Upper lobe of left lung (tissue), 6 donors: ENCODE results near the gene PAGE2. TPM values are rescaled to one million over a fixed set of nuclear protein-coding genes. Genes with fewer than 3 reads are reported as not detected.
A peak's percentile ranks its signal among the peaks of the same experiment; 100 is the strongest.

Experiments
- ATAC-seq, 2 donors: fragments of 200-7000 bp; cut with Tn5 transposase; one replicate each; pipeline ENCODE4 v1.9.1; 2022; ENCODE audit warnings: mild to moderate bottlenecking in 2 of 2, moderate library complexity in 2 of 2; ENCODE audit not compliant: low FRiP score in 2 of 2
- DNase-seq, 2 donors: peaks; one replicate each; pipeline ENCODE4 v3.0.0-alpha.2; 2019 to 2020
- H3K27ac ChIP-seq, 4 donors: fragments of 200-600 bp; sonication (generic); one replicate each; pipeline ENCODE4 v1.5.1; 2016 to 2019
- H3K27me3 ChIP-seq, 4 donors: fragments of 200-600 bp; sonication (generic); one replicate each; pipeline ENCODE4 v1.5.1; 2017 to 2019
- H3K36me3 ChIP-seq, 4 donors: fragments of 200-600 bp; sonication (generic); one replicate each; pipeline ENCODE4 v1.5.1; 2016 to 2019
- H3K4me1 ChIP-seq, 4 donors: fragments of 200-600 bp; sonication (generic); one replicate each; pipeline ENCODE4 v1.5.1; 2018 to 2019
- H3K4me3 ChIP-seq, 4 donors: fragments of 200-600 bp; sonication (generic); one replicate each; pipeline ENCODE4 v1.5.1; 2017 to 2019; ENCODE audit warnings: mild to moderate bottlenecking in 2 of 4, moderate library complexity in 1 of 4
- H3K9me3 ChIP-seq, 4 donors: fragments of 200-600 bp; sonication (generic); one replicate each; pipeline ENCODE4 v1.5.1; 2018 to 2019
- CTCF ChIP-seq, 6 experiments: fragments of 450-650 bp in 4 of 6; fragments of 200-600 bp in 2 of 6; sonication (generic) in 2 of 6; IDR thresholded peaks; one replicate each; pipeline ENCODE4 v1.5.1; 2016 to 2019; ENCODE audit warnings: antibody characterized with exemption in 6 of 6
- EP300 ChIP-seq, 4 donors: sonication (generic); formaldehyde crosslinking; IDR thresholded peaks; one replicate each; pipeline ENCODE4 v1.5.1; 2017; ENCODE audit warnings: antibody characterized with exemption in 4 of 4, control low read depth in 2 of 4
- POLR2A ChIP-seq, 4 donors: fragments of 450-650 bp; IDR thresholded peaks; one replicate each; pipeline ENCODE4 v1.5.1; 2016 to 2017; ENCODE audit warnings: antibody characterized with exemption in 4 of 4, mild to moderate bottlenecking in 2 of 4
- POLR2AphosphoS5 ChIP-seq, 2 donors: sonication (generic); formaldehyde crosslinking; IDR thresholded peaks; one replicate each; pipeline ENCODE4 v1.5.1; 2017; ENCODE audit warnings: antibody characterized with exemption in 2 of 2
- WGBS, 2 donors: methylation state at CpG; one replicate each; pipeline ENCODE4 v1.1.5; 2017 to 2018; 5-methylcytosine and 5-hydroxymethylcytosine counted together
- total RNA-seq, 6 donors: library from RNA; depleted of rRNA in 4 of 6; stranded (reverse); fragments of >200 nt in 4 of 6; gene quantifications; one replicate each; pipeline versions ENCODE4 v1.1.0 to v1.2.1, GENCODE V29; 2016 to 2021
- donor health status: DM: no; HTN: no; CAD: no; lungs with moderate emphysema.
- donor health status: DM: no; HTN: yes; CAD: no; lungs with severe emphysema.

Gene PAGE2
- total RNA-seq, 6 donors from 2014 or later = not detected

GRCh38 chrX:55099162-55099561 is 10.3 kb downstream of the PAGE2 start:
- H3K27me3 ChIP-seq = no peaks in the 10 kb centered on the region
- 44 to 62% methylated on average over 1 of the region's 1 CpG for WGBS, 2 donors

DNA sequence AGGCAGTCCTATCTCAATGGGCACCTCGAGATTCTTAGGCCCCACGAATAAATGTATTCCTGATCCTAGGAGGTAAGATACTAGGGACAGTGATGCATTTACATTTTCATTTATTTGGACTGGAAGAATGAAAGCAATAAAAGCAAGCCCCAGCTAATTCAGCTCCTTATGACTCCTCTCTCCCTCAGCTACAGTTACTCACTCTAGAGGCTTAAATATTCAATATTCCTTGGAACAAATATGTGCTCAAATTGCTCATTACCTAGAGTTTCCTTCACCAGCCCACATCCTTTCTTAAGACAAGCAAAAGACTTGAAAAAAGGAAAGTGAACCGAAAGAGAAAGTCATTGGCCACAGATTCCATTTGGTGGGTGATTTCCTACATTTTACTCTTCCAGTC is 13.9 kb downstream of the PAGE2 start:
- Histone ChIP-seq H3K27ac (no peak overlapping the region), H3K27me3 (no peaks in the 10 kb centered on the region), H3K36me3 (no peaks in the 10 kb centered on the region), H3K4me1 (no peaks in the 10 kb centered on the region), H3K4me3 (no peak overlapping the region), H3K9me3 (no peaks in the 10 kb centered on the region)
- DNase-seq (no peak), ATAC-seq (no peak)
- TF ChIP-seq POLR2A (IDR thresholded peaks at IDR 0.05) = no peak
- TF ChIP-seq POLR2AphosphoS5 (IDR thresholded peaks at IDR 0.05) = no peak
- no peak for TF ChIP-seq EP300 (IDR thresholded peaks at IDR 0.05)
- no peak for TF ChIP-seq CTCF (IDR thresholded peaks at IDR 0.05)
- 58 to 84% methylated on average over 3 of the region's 3 CpGs for WGBS, 2 donors

More at GRCh38 chrX:55099162-55099561, 10.3 kb downstream of the PAGE2 start:
- Histone ChIP-seq H3K4me1 (no peaks in the 10 kb centered on the region), H3K4me3 (no peak overlapping the region), H3K36me3 (no peaks in the 10 kb centered on the region), H3K27ac (no peak overlapping the region), H3K9me3 (no peaks in the 10 kb centered on the region)
- DNase-seq (no peak), ATAC-seq (no peak)
- no peak for TF ChIP-seq CTCF (IDR thresholded peaks at IDR 0.05)
- TF ChIP-seq EP300 (IDR thresholded peaks at IDR 0.05) = no peak
- TF ChIP-seq POLR2A (IDR thresholded peaks at IDR 0.05) = no peak
- TF ChIP-seq POLR2AphosphoS5 (IDR thresholded peaks at IDR 0.05) = no peak

DNA sequence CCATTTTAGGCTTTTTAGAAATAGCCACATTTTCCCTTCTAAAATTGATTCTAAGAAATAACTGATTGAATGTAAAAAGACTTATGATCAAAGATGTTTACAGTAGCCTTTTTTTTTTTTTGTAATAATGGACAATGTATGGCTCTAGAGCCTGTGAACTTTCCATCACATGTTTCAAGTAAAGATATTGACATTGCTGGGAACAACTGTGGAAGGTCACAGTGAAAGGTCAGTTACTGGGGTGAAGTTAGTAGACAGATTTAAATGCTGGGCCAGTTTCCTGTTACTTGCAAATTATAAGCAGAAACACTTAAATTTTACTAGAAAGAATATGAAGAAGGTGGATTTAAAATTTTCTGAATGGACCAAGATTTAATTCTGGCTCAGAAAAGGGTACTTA is 18.4 kb downstream of the PAGE2 start:
- Histone ChIP-seq H3K4me3 (no peak overlapping the region), H3K27me3 (no peaks in the 10 kb centered on the region), H3K36me3 (no peaks in the 10 kb centered on the region), H3K4me1 (no peaks in the 10 kb centered on the region), H3K9me3 (no peaks in the 10 kb centered on the region), H3K27ac (no peak overlapping the region)
- no peak for ATAC-seq
- DNase-seq = no peak
- TF ChIP-seq POLR2AphosphoS5 (IDR thresholded peaks at IDR 0.05) = no peak
- no peak for TF ChIP-seq EP300 (IDR thresholded peaks at IDR 0.05)
- TF ChIP-seq POLR2A (IDR thresholded peaks at IDR 0.05) = no peak

GRCh38 chrX:55107911-55108310 is 19.1 kb downstream of the PAGE2 start:
- no peak for ATAC-seq
- no peak for DNase-seq
- TF ChIP-seq POLR2AphosphoS5 (IDR thresholded peaks at IDR 0.05) (no peak), CTCF (IDR thresholded peaks at IDR 0.05) (no peak), POLR2A (IDR thresholded peaks at IDR 0.05) (no peak), EP300 (IDR thresholded peaks at IDR 0.05) (no peak)
- Histone ChIP-seq H3K9me3 (no peaks in the 10 kb centered on the region), H3K36me3 (no peaks in the 10 kb centered on the region), H3K4me3 (no peak overlapping the region), H3K27ac (no peak overlapping the region), H3K27me3 (no peaks in the 10 kb centered on the region), H3K4me1 (no peaks in the 10 kb centered on the region)
- 19 to 37% methylated on average over 2 of the region's 2 CpGs for WGBS, 2 donors

DNA sequence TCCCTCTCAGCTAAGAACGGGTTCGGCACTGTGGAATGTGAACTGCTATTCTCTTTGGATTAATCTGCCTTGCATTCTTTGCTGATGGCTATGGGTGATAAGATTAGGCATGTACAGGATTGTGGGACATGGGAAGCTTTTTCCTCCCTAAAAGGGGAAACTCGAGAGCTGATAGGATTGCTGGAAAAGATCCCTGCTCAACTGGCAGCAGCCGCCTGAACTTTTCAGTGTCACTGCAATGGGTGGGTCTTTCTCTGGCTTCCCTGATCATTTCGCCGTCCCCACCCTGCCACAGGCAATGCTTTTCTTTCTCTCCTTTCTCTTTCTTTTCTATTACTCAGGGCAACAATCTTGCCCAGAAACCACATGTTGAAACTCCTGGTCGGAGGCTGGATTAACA is 20.5 kb downstream of the PAGE2 start:
- H3K4me3 ChIP-seq = no peak overlapping the region
- TF ChIP-seq CTCF (IDR thresholded peaks at IDR 0.05) = no peak
- no peak for TF ChIP-seq POLR2A (IDR thresholded peaks at IDR 0.05)
- TF ChIP-seq EP300 (IDR thresholded peaks at IDR 0.05) = no peak
- TF ChIP-seq POLR2AphosphoS5 (IDR thresholded peaks at IDR 0.05) = no peak
- no peak for ATAC-seq
- H3K27ac ChIP-seq = peak overlapping the region in 1 of 4 donors; percentile 45
- no peaks in the 10 kb centered on the region for H3K36me3 ChIP-seq
- H3K9me3 ChIP-seq = no peaks in the 10 kb centered on the region
- WGBS, 2 donors = 50 to 53% methylated on average over 5 to 6 of the region's 7 CpGs
- no peaks in the 10 kb centered on the region for H3K27me3 ChIP-seq
- no peaks in the 10 kb centered on the region for H3K4me1 ChIP-seq
- no peak for DNase-seq
